WTC11 (cell line): ENCODE measurements around the gene WDR82. TPM values are rescaled to one million over a fixed set of nuclear protein-coding genes. Genes with fewer than 3 reads are reported as not detected.

Experiments used
- ATAC-seq: fragments of 200-7000 bp; cut with Tn5 transposase; 2 replicates; pipeline ENCODE4 v1.10.0; 2021; ENCODE audit warnings: mild to moderate bottlenecking, moderate library complexity
- CTCF ChIA-PET: fragments of 300-600 bp; sonication (Branson Sonifier 250); formaldehyde crosslinking; loops from one replicate; lab custom pipeline; 2021; ENCODE audit warnings: antibody characterized with exemption; lab: Charles Lee
- POLR2A ChIA-PET: fragments of 350-600 bp; sonication (Branson Sonifier 250); formaldehyde crosslinking; loops from one replicate; lab custom pipeline; 2021; ENCODE audit warnings: antibody characterized with exemption; lab: Charles Lee
- DNase-seq: peaks from one replicate; pipeline ENCODE4 v3.0.0; 2021; ENCODE audit warnings: low spot score
- H3K27ac Mint-ChIP-seq: 2 replicates; pipeline ENCODE4 v1.8.0; 2021; ENCODE audit warnings: mixed read lengths
- H3K27me3 Mint-ChIP-seq: 2 replicates; pipeline ENCODE4 v1.8.0; 2021; ENCODE audit warnings: low read depth, mild to moderate bottlenecking, moderate library complexity, mixed read lengths
- H3K36me3 Mint-ChIP-seq: 2 replicates; pipeline ENCODE4 v1.8.0; 2021; ENCODE audit warnings: mixed read lengths
- H3K4me1 Mint-ChIP-seq: 2 replicates; pipeline ENCODE4 v1.8.0; 2022; ENCODE audit warnings: mixed read lengths
- H3K4me3 Mint-ChIP-seq: 2 replicates; pipeline ENCODE4 v1.8.0; 2021; ENCODE audit warnings: mild to moderate bottlenecking, moderate library complexity, mixed read lengths
- H3K9me3 Mint-ChIP-seq: 2 replicates; pipeline ENCODE4 v1.8.0; 2021; ENCODE audit warnings: mixed read lengths
- CREB1 ChIP-seq: sonication (generic); formaldehyde crosslinking; IDR thresholded peaks from 2 replicates; pipeline ENCODE4 v1.8.0; 2023; ENCODE audit warnings: mild to moderate bottlenecking, missing genetic modification reagents
- CREM ChIP-seq: sonication (generic); formaldehyde crosslinking; IDR thresholded peaks from 2 replicates; pipeline ENCODE4 v1.8.1; 2022; ENCODE audit warnings: mild to moderate bottlenecking, missing genetic modification reagents, moderate library complexity
- CTCF ChIP-seq: fragments of 200-600 bp; IDR thresholded peaks from 2 replicates; pipeline ENCODE4 v1.8.0; 2022; ENCODE audit warnings: antibody characterized with exemption
- GTF2I ChIP-seq: fragments of 250-450 bp; sonication (Bioruptor Pico); conservative IDR thresholded peaks from 2 replicates; pipeline ENCODE4 v1.4.0; 2021; ENCODE audit warnings: mild to moderate bottlenecking
- NR1H2 ChIP-seq: sonication (generic); formaldehyde crosslinking; IDR thresholded peaks from 2 replicates; pipeline ENCODE4 v1.9.0; 2021; ENCODE audit warnings: mild to moderate bottlenecking, moderate library complexity, missing genetic modification reagents
- NR2C2 ChIP-seq: sonication (generic); formaldehyde crosslinking; IDR thresholded peaks from 2 replicates; pipeline ENCODE4 v1.8.0; 2022; ENCODE audit warnings: mild to moderate bottlenecking, missing genetic modification reagents
- NR3C1 ChIP-seq: sonication (generic); formaldehyde crosslinking; conservative IDR thresholded peaks from 2 replicates; pipeline ENCODE4 v1.8.1; 2023; ENCODE audit warnings: low read depth, mild to moderate bottlenecking, missing genetic modification reagents
- OVOL2 ChIP-seq: fragments of 250-450 bp; sonication (Bioruptor Pico); IDR thresholded peaks from 2 replicates; pipeline ENCODE4 v1.9.0; 2021; ENCODE audit warnings: mild to moderate bottlenecking, borderline replicate concordance
- PRRX2 ChIP-seq: fragments of 250-450 bp; sonication (Bioruptor Pico); IDR thresholded peaks from 2 replicates; pipeline ENCODE4 v1.8.0; 2021; ENCODE audit warnings: mild to moderate bottlenecking
- SMAD3 ChIP-seq: sonication (generic); formaldehyde crosslinking; IDR thresholded peaks from 2 replicates; pipeline ENCODE4 v1.8.0; 2022; ENCODE audit warnings: missing genetic modification reagents, mild to moderate bottlenecking, borderline replicate concordance
- SOX15 ChIP-seq: fragments of 250-450 bp; sonication (Bioruptor Pico); IDR thresholded peaks from 2 replicates; pipeline ENCODE4 v1.9.0; 2021; ENCODE audit warnings: mild to moderate bottlenecking
- TP53 ChIP-seq: sonication (generic); formaldehyde crosslinking; IDR thresholded peaks from 2 replicates; pipeline ENCODE4 v1.8.1; 2023; ENCODE audit warnings: mild to moderate bottlenecking, missing genetic modification reagents
- ZBTB21 ChIP-seq: sonication (generic); formaldehyde crosslinking; IDR thresholded peaks from 2 replicates; pipeline ENCODE4 v1.8.1; 2023; ENCODE audit warnings: mild to moderate bottlenecking, missing genetic modification reagents, borderline replicate concordance
- ZNF416 ChIP-seq: fragments of 250-450 bp; sonication (Bioruptor Pico); IDR thresholded peaks from 2 replicates; pipeline ENCODE4 v1.9.0; 2021; ENCODE audit warnings: mild to moderate bottlenecking, inconsistent platforms
- ZNF425 ChIP-seq: fragments of 250-450 bp; sonication (Bioruptor Pico); conservative IDR thresholded peaks from 2 replicates; pipeline ENCODE4 v1.9.0; 2021; ENCODE audit warnings: mild to moderate bottlenecking
- ZSCAN18 ChIP-seq: fragments of 250-450 bp; sonication (Bioruptor Pico); IDR thresholded peaks from 2 replicates; pipeline ENCODE4 v2.1.2; 2022; ENCODE audit warnings: mild to moderate bottlenecking, moderate library complexity
- total RNA-seq: library from RNA; stranded (reverse); gene quantifications from 3 replicates; pipeline ENCODE4 v1.2.3, GENCODE V29; 2021
- TF ChIP-seq, protein P1 (sequence below): sonication (generic); formaldehyde crosslinking; IDR thresholded peaks from 2 replicates; pipeline ENCODE4 v1.8.1; 2023; ENCODE audit warnings: mild to moderate bottlenecking, missing genetic modification reagents, moderate library complexity
- TF ChIP-seq, protein P2 (sequence below): sonication (generic); formaldehyde crosslinking; IDR thresholded peaks from 2 replicates; pipeline ENCODE4 v1.8.0; 2022; ENCODE audit warnings: mild to moderate bottlenecking, missing genetic modification reagents
- TF ChIP-seq, protein P3 (sequence below): fragments of 250-450 bp; sonication (Bioruptor Pico); IDR thresholded peaks from 2 replicates; pipeline ENCODE4 v1.9.0; 2021; ENCODE audit warnings: mild to moderate bottlenecking

The WDR82 gene
- total RNA-seq, 1 experiment from 2014 or later, result 69.7 TPM

- peaks cover 18% of the 10 kb centered on the region for H3K4me1 Mint-ChIP-seq
- ChIA-PET POLR2A (interaction anchor here (0.8 to 1.0 kb wide), 3 partner anchors 11 to 32 kb away, joined by 3 to 4 read pairs (median 3); partner anchors contain the start of gene GLYCTK), CTCF (interaction anchor here (0.5 to 7.5 kb wide), 16 partner anchors 10 to 258 kb away, joined by 3 to 74 read pairs (median 4); partner anchors contain the start of genes GLYCTK and WDR82)
- H3K27me3 Mint-ChIP-seq, result no peaks in the 10 kb centered on the region
- DNase-seq (peak; percentile 27), ATAC-seq (peak; percentile 18)
- no peaks in the 10 kb centered on the region for H3K36me3 Mint-ChIP-seq
- no peak for TF ChIP-seq GTF2I
- TF ChIP-seq NR3C1 (CRISPR knock-in tag), result no peak
- TF ChIP-seq CREB1, result no peak
- TF ChIP-seq CTCF, result no peak
- no peak overlapping the region for H3K27ac Mint-ChIP-seq
- peak overlapping the region; percentile 65 for H3K4me3 Mint-ChIP-seq
- H3K9me3 Mint-ChIP-seq, result no peaks in the 10 kb centered on the region
Observed at GRCh38 chr3:52298149-52299098, 20.0 kb upstream of the WDR82 start.

GRCh38 chr3:52297242-52298148 lies 19.0 kb upstream of the WDR82 start:
- POLR2A ChIA-PET, result interaction anchor here (2.0 kb wide), 1 partner anchor 19 kb away, joined by 6 read pairs; the partner anchor contains the start of gene WDR82
- Mint-ChIP-seq H3K4me1 (peaks cover 18% of the 10 kb centered on the region), H3K27me3 (no peaks in the 10 kb centered on the region), H3K9me3 (no peaks in the 10 kb centered on the region), H3K4me3 (no peak overlapping the region; the same call in 1 of the 2 replicates), H3K36me3 (no peaks in the 10 kb centered on the region), H3K27ac (peak overlapping the region; percentile 22; the same call in 1 of the 2 replicates)
- ATAC-seq, result no peak
- DNase-seq, result no peak
- CTCF ChIA-PET, result interaction anchor here (0.7 to 7.5 kb wide), 13 partner anchors 9 to 101 kb away, joined by 3 to 74 read pairs (median 4); partner anchors contain the start of gene WDR82
- TF ChIP-seq OVOL2 (CRISPR knock-in tag) (no peak), SMAD3 (CRISPR knock-in tag) (no peak), ZBTB21 (CRISPR knock-in tag) (no peak), TP53 (CRISPR knock-in tag) (no peak), ZNF416 (CRISPR knock-in tag) (no peak), NR2C2 (no peak), ZSCAN18 (CRISPR knock-in tag) (no peak), ZNF425 (CRISPR knock-in tag) (no peak), NR1H2 (CRISPR knock-in tag) (no peak), SOX15 (CRISPR knock-in tag) (no peak), PRRX2 (no peak), CREM (no peak)
- TF ChIP-seq, protein P1, sequence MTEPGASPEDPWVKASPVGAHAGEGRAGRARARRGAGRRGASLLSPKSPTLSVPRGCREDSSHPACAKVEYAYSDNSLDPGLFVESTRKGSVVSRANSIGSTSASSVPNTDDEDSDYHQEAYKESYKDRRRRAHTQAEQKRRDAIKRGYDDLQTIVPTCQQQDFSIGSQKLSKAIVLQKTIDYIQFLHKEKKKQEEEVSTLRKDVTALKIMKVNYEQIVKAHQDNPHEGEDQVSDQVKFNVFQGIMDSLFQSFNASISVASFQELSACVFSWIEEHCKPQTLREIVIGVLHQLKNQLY (CRISPR knock-in tag), result no peak
- TF ChIP-seq, protein P2, sequence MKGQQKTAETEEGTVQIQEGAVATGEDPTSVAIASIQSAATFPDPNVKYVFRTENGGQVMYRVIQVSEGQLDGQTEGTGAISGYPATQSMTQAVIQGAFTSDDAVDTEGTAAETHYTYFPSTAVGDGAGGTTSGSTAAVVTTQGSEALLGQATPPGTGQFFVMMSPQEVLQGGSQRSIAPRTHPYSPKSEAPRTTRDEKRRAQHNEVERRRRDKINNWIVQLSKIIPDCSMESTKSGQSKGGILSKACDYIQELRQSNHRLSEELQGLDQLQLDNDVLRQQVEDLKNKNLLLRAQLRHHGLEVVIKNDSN, result no peak
- TF ChIP-seq, protein P3, sequence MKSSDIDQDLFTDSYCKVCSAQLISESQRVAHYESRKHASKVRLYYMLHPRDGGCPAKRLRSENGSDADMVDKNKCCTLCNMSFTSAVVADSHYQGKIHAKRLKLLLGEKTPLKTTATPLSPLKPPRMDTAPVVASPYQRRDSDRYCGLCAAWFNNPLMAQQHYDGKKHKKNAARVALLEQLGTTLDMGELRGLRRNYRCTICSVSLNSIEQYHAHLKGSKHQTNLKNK (CRISPR knock-in tag), result no peak
